GM23338 (cell line): ENCODE data around the gene POLR2L.

Experiments used
- CREB1 ChIP-seq: fragments of 250-450 bp; sonication (Bioruptor Pico); IDR thresholded peaks from 2 replicates; pipeline ENCODE4 v1.5.0; 2020; ENCODE audit warnings: low read depth, mild to moderate bottlenecking, moderate library complexity
- CTCF ChIP-seq, 2 experiments: fragments of 200-600 bp in 1 of 2; sonication (generic) in 1 of 2; conservative IDR thresholded peaks; 2 replicates each; pipeline versions ENCODE4 v1.5.1 to v1.6.1; 2016 to 2017; ENCODE audit warnings: antibody characterized with exemption in 2 of 2, low read depth in 2 of 2, mild to moderate bottlenecking in 2 of 2, moderate library complexity in 1 of 2
- ETS1 ChIP-seq: IDR thresholded peaks from 2 replicates; pipeline ENCODE4 v1.6.1; 2016; ENCODE audit warnings: antibody characterized with exemption
- EZH2 ChIP-seq: fragments of 200-600 bp; sonication (generic); IDR thresholded peaks from one replicate; pipeline ENCODE4 v1.8.0; 2017; ENCODE audit warnings: antibody characterized with exemption, mild to moderate bottlenecking, low read depth; ENCODE audit not compliant: unreplicated experiment
- JUNB ChIP-seq: IDR thresholded peaks from one replicate; pipeline ENCODE4 v1.6.1; 2016; ENCODE audit warnings: antibody characterized with exemption; ENCODE audit not compliant: unreplicated experiment
- POLR2AphosphoS5 ChIP-seq: IDR thresholded peaks from 2 replicates; pipeline ENCODE4 v1.6.1; 2016; ENCODE audit warnings: antibody characterized with exemption, low read depth
- REST ChIP-seq: IDR thresholded peaks from one replicate; pipeline ENCODE4 v1.6.1; 2018; ENCODE audit warnings: antibody characterized with exemption; ENCODE audit not compliant: unreplicated experiment

GRCh38 chr11:872799-873198, 30.5 kb upstream of the POLR2L start:
- no peak for TF ChIP-seq CTCF (conservative IDR thresholded peaks at IDR 0.05; ENCODE audit: low read depth in 2 of 2)
- no peak for TF ChIP-seq EZH2
- no peak for TF ChIP-seq POLR2AphosphoS5
- no peak for TF ChIP-seq ETS1
- TF ChIP-seq CREB1 (CRISPR knock-in tag): no peak
- no peak for TF ChIP-seq REST
- no peak for TF ChIP-seq JUNB
